ENCODE results near the gene BAZ2A.
"Not testable (repeated sequence)": the region's sequence is repeated elsewhere in the genome, so short reads cannot be mapped to it uniquely, and the experiment has no call there.

BAZ2A gene

GRCh38 chr12:56591961-56592360 lies 38.2 kb downstream of the BAZ2A start:
- DNase-seq = no peak

DNA sequence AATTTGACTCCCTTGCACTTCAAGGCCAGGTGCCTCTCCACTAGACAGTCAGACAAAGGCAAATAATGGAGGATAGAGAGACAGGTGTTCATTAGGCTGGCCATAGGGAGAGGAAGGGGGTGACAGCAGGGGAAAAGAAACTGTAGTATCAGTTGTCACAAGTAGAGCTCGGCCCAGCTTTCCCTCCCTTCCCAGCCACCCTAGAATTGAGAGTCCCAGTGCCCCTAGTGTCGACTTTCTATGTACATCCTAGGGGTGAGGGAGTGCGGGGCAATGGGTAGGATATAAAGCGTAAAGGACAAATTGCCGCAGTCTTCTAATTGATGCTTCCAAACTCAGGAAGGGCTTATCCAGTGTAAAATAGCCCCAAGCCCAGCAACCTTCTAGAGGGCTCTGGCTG lies 39.0 kb downstream of the BAZ2A start:
- DNase-seq = no peak

DNA sequence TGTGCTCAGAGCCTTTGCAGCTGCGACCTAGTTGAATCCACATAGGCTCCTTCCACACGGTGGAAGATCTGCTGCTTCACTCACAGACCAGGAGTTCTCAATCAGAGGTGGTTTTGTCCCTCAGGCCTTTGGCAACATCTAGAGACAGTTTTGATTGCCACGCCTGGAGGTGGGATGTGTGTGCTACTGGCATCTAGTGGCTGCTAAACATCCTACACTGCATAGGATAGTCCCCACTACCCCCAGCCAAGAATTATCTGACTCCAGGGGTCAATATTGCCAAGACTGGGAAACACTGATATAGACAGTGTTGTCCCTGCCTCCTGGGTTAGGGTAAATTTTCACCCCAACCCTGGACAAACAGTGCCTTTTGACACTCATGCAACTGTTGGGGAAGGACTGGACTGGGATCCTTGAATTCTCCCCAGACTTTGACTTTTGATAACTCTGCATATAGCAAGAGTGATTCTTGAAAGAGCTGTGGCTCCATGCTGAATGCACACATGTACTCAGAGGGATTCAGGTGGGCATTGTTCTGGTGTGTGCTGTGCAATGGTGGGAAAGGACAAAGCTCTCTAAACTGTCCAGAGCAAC lies 39.8 kb downstream of the BAZ2A start:
- DNase-seq = no peak

- DNase-seq = no peak
These were observed 40.3 kb downstream of the BAZ2A start for GRCh38 chr12:56589783-56590182.

DNA sequence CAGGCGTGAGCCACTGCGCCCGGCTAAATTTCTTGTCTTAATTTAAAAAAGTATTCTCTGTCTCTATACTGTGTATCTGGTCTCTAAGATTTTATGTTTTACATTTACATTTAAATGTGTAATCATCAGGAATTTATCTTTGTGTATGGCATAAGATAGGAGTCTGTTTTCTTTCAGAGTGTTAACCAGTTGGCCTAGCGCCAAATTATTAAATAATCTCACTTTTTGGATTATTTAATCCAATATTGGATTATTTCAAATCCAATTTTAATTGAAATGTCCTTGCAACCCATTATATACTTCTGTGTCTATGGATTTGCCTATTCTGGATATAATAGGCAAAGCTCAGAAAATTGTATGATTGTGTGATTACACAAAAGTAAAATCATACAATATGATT lies 45.0 kb downstream of the BAZ2A start:
- no peak for DNase-seq

DNA sequence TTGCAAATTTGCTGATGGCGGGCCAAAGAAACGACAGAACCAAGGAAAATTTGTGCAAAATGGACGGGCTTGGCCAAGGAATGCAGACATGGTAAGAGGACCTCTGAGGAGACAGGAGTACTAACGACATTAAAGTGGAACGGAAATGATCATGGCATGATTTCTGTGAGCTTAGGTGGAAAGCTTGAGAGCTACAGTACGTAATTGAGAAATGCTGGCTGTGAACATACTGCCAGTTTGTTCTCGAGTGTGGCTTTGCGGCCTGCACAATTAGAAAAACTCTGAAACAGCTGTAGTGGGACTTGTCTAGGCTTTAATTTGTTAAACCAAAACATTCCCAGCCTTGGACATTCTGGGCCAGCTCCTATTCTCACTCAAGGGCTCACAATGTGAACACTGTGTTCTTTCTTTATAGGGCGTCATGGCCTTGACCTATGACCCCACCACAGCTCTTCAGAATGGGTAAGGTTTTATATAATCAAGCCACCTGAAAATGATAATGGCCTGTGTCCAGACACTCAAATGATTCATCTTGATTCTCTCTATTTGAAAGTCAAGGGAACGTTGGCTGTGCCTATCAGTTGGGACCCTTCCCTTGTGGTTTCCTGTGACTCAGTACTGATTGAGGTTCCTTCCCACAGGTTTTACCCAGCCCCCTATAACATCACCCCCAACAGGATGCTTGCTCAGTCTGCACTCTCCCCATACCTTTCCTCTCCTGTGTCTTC lies 48.5 kb downstream of the BAZ2A start:
- no peak for DNase-seq

- no peak for DNase-seq
These were observed 51.1 kb downstream of the BAZ2A start for GRCh38 chr12:56578983-56579546.

DNA sequence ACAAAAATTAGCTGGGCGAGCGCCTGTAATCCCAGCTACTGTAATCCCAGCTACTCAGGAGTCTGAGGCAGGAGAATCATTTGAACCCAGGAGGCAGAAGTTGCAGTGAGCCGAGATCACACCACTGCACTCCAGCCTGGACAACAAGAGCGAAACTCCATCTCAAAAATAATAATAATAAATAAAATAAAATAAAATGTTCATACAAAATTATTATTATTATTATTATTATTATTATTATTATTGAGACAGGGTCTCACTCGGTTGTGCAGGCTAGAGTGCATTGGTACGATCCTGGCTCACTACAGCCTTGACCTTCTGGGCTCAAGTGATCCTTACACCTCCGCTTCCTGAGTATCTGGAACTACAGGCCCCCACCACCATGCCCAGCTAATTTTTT lies 52.9 kb downstream of the BAZ2A start:
- DNase-seq = not testable (repeated sequence)

DNA sequence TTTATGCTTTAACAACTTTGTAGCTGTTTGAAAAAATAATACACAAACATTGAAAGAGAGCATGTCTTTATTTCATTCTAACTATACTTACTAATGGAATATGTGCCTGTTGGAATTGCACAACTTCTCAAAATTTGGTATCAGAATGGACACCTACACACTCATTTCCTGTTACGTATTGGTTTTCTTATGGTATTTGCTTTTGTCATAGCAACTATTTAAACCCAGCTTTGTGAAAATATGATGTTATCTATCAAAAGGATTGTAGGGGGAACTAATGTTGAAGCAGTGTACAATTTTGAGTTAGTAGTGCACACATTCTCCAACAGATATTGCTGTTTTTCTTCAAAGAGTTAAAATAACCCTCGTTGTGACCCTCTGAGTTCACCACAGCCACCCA lies 55.9 kb downstream of the BAZ2A start:
- no peak for DNase-seq

DNA sequence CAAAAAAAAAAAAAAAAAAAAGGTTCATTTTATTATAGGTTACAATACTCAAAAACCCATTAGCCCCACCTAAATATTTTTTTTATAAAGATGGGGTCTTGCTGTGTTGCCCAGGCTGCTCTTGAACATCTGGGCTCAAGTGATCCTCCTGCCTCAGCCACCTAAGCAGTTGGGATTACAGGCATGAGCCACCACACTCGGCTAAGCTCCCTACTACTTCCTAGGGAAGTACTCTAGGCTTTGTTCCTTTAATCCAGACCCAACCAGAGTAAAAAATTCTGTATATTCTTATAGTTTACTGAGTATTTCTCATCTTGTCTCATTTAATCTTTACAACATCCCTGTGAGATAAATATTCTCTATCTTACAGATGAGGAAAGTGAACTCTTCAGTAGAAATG lies 57.8 kb downstream of the BAZ2A start:
- DNase-seq = no peak

DNA sequence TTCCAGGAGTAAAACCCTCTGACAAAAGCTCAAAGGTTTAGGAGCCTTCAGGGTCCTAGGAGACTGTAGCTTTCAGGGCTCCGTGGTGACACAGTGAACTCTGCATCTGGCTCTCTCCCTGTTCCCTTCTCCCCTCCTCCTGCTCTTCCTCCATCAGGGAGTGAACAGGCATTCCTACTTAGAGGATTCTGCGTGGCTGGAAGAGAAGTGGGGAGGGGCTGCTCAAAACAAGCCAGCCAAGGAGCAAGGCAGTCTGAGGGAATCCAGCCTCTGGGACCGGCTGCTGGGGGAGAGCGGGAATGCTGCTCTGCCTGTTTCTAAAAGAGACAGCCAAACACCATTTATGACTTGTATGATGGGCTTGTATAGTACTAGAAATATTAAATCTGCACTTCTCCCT lies 59.0 kb downstream of the BAZ2A start:
- no peak for DNase-seq

- DNase-seq = no peak
These were observed 62.0 kb downstream of the BAZ2A start for GRCh38 chr12:56568146-56568545.

GRCh38 chr12:56565510-56566101 lies 64.5 kb downstream of the BAZ2A start:
- DNase-seq = no peak

- DNase-seq = no peak
These were observed 79.1 kb downstream of the BAZ2A start for GRCh38 chr12:56551070-56551469.

DNA sequence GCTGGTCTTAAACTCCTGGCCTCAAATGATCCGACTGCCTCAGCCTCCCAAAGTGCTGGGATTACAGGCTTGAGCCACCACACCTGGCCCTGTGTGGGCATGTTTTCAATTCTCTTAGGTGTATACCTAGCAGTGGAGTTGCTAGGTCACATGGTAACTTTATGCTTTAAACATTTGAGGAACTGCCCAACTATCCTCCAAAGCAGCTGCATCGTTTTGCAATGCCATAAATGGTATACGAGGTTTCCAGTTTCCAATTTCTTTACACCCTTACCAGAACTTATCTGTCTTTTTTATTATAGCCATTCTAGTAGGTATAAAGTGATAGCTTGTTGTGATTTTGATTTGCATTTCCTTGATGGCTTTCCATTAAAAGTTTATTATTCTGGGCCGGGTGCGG lies 83.4 kb downstream of the BAZ2A start:
- no peak for DNase-seq

Data from activated gamma-delta T cell (primary cell).